Trophoblast cell (in vitro differentiated cells and primary cell): ENCODE measurements around the gene ROBO1.
"Not testable (repeated sequence)": the region's sequence is repeated elsewhere in the genome, so short reads cannot be mapped to it uniquely, and the experiment has no call there.

Source experiments
- DNase-seq, 2 donors: peaks; one replicate each; pipeline ENCODE4 v3.0.0-alpha.2; 2016
- H2AFZ ChIP-seq: 2 replicates; pipeline ENCODE4 v1.6.1; 2013; ENCODE audit warnings: low read length, moderate library complexity, mild to moderate bottlenecking; ENCODE audit not compliant: insufficient read depth, poor library complexity
- H2AK5ac ChIP-seq: 2 replicates; pipeline ENCODE4 v1.6.1; 2013; ENCODE audit warnings: mild to moderate bottlenecking, low read length
- H2BK120ac ChIP-seq: 2 replicates; pipeline ENCODE4 v1.6.1; 2013; ENCODE audit warnings: low read length, mild to moderate bottlenecking, moderate library complexity; ENCODE audit not compliant: insufficient read depth, poor library complexity
- H2BK12ac ChIP-seq: 2 replicates; pipeline ENCODE4 v1.6.1; 2013; ENCODE audit warnings: mild to moderate bottlenecking, low read length, moderate library complexity
- H2BK5ac ChIP-seq: 2 replicates; pipeline ENCODE4 v1.6.1; 2013; ENCODE audit warnings: low read length, low read depth, moderate library complexity, mild to moderate bottlenecking; ENCODE audit not compliant: poor library complexity
- H3K14ac ChIP-seq: 2 replicates; pipeline ENCODE4 v1.6.1; 2013; ENCODE audit warnings: mild to moderate bottlenecking, low read length
- H3K18ac ChIP-seq: 2 replicates; pipeline ENCODE4 v1.6.1; 2013; ENCODE audit warnings: mild to moderate bottlenecking, low read length
- H3K23ac ChIP-seq: 2 replicates; pipeline ENCODE4 v1.6.1; 2013; ENCODE audit warnings: low read length
- H3K27ac ChIP-seq: 2 replicates; pipeline ENCODE4 v1.5.1; 2013; ENCODE audit warnings: low read depth, mild to moderate bottlenecking, inconsistent platforms, low read length, moderate library complexity
- H3K27me3 ChIP-seq: 2 replicates; pipeline ENCODE4 v1.6.1; 2013; ENCODE audit warnings: inconsistent platforms, mild to moderate bottlenecking, low read length, moderate library complexity; ENCODE audit not compliant: insufficient read depth
- H3K36me3 ChIP-seq, 2 experiments: 1 replicate in 1 of 2; 2 replicates in 1 of 2; pipeline ENCODE4 v1.6.1; 2013; ENCODE audit warnings: low read length in 2 of 2, mild to moderate bottlenecking in 2 of 2, moderate library complexity in 1 of 2; ENCODE audit not compliant: insufficient read depth in 2 of 2, control insufficient read depth in 1 of 2
- H3K4ac ChIP-seq: 2 replicates; pipeline ENCODE4 v1.6.1; 2013; ENCODE audit warnings: low read depth, mild to moderate bottlenecking, low read length, moderate library complexity
- H3K4me1 ChIP-seq, 2 experiments: 1 replicate in 1 of 2; 2 replicates in 1 of 2; pipeline ENCODE4 v1.6.1; 2013; ENCODE audit warnings: low read length in 2 of 2, mild to moderate bottlenecking in 2 of 2, moderate library complexity in 1 of 2; ENCODE audit not compliant: insufficient read depth in 2 of 2, control insufficient read depth in 1 of 2
- H3K4me2 ChIP-seq: 2 replicates; pipeline ENCODE4 v1.6.1; 2013; ENCODE audit warnings: inconsistent platforms, mild to moderate bottlenecking, low read length, moderate library complexity
- H3K4me3 ChIP-seq: 2 replicates; pipeline ENCODE4 v1.5.1; 2013; ENCODE audit warnings: mild to moderate bottlenecking, low read depth, low read length, inconsistent platforms
- H3K79me1 ChIP-seq: one replicate; pipeline ENCODE4 v1.6.1; 2013; ENCODE audit warnings: low read length
- H3K79me2 ChIP-seq: 2 replicates; pipeline ENCODE4 v1.6.1; 2013; ENCODE audit warnings: low read length, mild to moderate bottlenecking; ENCODE audit not compliant: control insufficient read depth, insufficient read depth, poor library complexity
- H3K9ac ChIP-seq: 2 replicates; pipeline ENCODE4 v1.6.1; 2013; ENCODE audit warnings: mild to moderate bottlenecking, low read length
- H3K9me3 ChIP-seq: 2 replicates; pipeline ENCODE4 v1.6.1; 2013; ENCODE audit warnings: low read depth, mild to moderate bottlenecking, control low read depth, inconsistent platforms, low read length; ENCODE audit not compliant: insufficient read depth
- H4K12ac ChIP-seq: 2 replicates; pipeline ENCODE4 v1.6.1; 2013; ENCODE audit warnings: low read depth, mild to moderate bottlenecking, low read length, moderate library complexity
- H4K8ac ChIP-seq: 2 replicates; pipeline ENCODE4 v1.6.1; 2013; ENCODE audit warnings: low read depth, mild to moderate bottlenecking, low read length, moderate library complexity
- H4K91ac ChIP-seq: one replicate; pipeline ENCODE4 v1.6.1; 2013; ENCODE audit warnings: low read depth, mild to moderate bottlenecking, low read length, moderate library complexity
- WGBS: extraction: QIAGEN DNeasy Blood & Tissue Kit; methylation state at CpG from one replicate; pipeline ENCODE4 v1.1.7; 2013; ENCODE audit warnings: missing lambda C conversion rate; ENCODE audit not compliant: insufficient read length, insufficient coverage; ENCODE audit errors: extremely low coverage; 5-methylcytosine and 5-hydroxymethylcytosine counted together

The ROBO1 gene

DNA sequence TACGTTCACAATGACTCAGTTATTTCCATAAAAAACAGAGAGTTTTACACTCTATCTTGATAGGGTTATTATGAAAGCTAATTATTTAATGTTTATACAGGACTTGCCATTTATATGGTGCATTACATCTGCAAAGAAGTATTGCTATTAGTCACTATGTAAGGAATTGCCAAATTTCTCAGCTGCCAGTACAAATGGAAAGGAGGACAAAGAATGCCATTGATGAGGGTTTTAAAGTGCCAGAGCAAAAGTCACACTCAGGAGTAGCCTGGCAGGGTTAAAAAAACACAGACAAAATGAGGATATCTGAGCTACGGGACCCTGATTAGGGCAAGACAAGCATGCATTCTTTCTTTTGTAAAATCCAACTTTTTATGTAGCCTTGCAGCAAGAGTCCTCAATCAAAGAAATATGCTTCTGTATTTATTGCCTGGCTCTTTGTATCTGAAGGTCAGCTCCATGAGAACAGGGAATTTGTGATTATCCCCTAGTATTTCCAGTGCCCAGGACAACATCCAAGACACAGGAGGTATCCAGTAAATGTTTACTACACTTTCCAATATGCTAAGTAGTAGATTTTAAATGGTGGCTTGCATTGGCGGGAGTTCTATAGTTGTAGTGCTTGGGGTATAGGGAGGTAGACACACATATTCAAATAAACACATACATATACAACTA is 1013.6 kb downstream of the ROBO1 start:
- Histone ChIP-seq H3K9me3 (peaks cover 2% of the 10 kb centered on the region), H3K27ac (no peak overlapping the region), H3K18ac (no peak overlapping the region), H3K4me2 (no peak overlapping the region), H3K9ac (no peak overlapping the region), H4K8ac (no peak overlapping the region), H2AFZ (no peak overlapping the region), H3K23ac (no peak overlapping the region), H3K79me1 (no peaks in the 10 kb centered on the region), H2BK120ac (no peak overlapping the region), H3K4ac (no peak overlapping the region), H2AK5ac (no peak overlapping the region), H3K36me3 (no peaks in the 10 kb centered on the region), H2BK5ac (no peak overlapping the region), H4K12ac (no peak overlapping the region), H2BK12ac (no peak overlapping the region), H3K4me3 (no peak overlapping the region), H4K91ac (no peak overlapping the region), H3K4me1 (no peaks in the 10 kb centered on the region), H3K27me3 (no peaks in the 10 kb centered on the region), H3K79me2 (no peaks in the 10 kb centered on the region), H3K14ac (no peak overlapping the region)
- peak in 1 of 2 donors; percentile 32 for DNase-seq
- WGBS: no CpG with 5 or more reads among the region's 3 CpGs

DNA sequence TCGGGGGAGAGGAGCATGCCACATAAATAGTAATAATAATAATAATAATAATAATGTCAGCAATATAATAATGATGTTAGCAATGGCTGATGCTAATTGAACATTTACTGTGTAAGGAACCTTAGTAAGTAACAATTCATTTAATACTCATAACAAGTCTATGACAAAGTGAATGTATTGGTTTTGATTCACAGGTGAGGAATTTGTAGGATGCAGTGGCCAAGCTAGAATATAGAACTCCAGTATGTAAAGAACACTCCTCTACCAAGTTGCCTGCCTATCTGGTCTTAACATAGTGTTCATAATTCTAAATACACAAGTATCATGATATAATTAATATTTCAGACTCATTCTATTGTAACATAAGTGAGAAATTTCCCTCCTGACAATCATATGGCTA is 1016.5 kb downstream of the ROBO1 start:
- Histone ChIP-seq H3K4ac (no peak overlapping the region), H2BK5ac (no peak overlapping the region), H4K91ac (no peak overlapping the region), H3K79me2 (no peaks in the 10 kb centered on the region), H3K9ac (no peak overlapping the region), H3K36me3 (no peaks in the 10 kb centered on the region), H3K79me1 (no peaks in the 10 kb centered on the region), H2AK5ac (no peak overlapping the region), H3K18ac (no peak overlapping the region), H2BK12ac (no peak overlapping the region), H3K14ac (no peak overlapping the region), H3K23ac (no peak overlapping the region), H2BK120ac (no peak overlapping the region), H3K27ac (no peak overlapping the region), H3K4me2 (no peak overlapping the region), H4K12ac (no peak overlapping the region), H3K4me1 (no peaks in the 10 kb centered on the region), H4K8ac (no peak overlapping the region), H3K9me3 (no peaks in the 10 kb centered on the region), H2AFZ (no peak overlapping the region), H3K4me3 (no peak overlapping the region), H3K27me3 (no peaks in the 10 kb centered on the region)
- WGBS: no CpG with 5 or more reads among the region's 1 CpG
- DNase-seq: peak in 1 of 2 donors; percentile 3

DNA sequence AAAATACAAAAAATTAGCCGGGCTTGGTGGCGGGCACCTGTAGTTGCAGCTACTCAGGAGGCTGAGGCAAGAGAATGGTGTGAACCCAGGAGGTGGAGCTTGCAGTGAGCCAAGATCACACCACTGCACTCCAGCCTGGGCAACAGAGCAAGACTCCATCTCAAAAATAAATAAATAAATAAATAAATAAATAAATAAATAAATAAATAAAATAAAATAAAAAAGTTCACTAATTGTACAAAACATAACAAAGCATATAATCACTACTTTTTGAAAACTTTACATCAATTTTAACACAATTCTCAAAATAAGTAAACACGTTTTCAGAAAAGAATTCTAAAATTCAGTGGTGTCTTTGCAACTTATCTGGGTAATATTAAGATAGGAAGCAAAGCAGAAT is 1017.5 kb downstream of the ROBO1 start:
- not testable (repeated sequence) for DNase-seq, H3K27me3 ChIP-seq, H2BK120ac ChIP-seq, H3K79me2 ChIP-seq, H2BK12ac ChIP-seq, H3K14ac ChIP-seq, H2AK5ac ChIP-seq, H3K9me3 ChIP-seq, H3K27ac ChIP-seq, H4K8ac ChIP-seq, H2AFZ ChIP-seq, H3K4me3 ChIP-seq, H3K79me1 ChIP-seq, H3K23ac ChIP-seq, H3K4me2 ChIP-seq, H3K4me1 ChIP-seq, H2BK5ac ChIP-seq, H3K18ac ChIP-seq, H4K91ac ChIP-seq, H3K36me3 ChIP-seq, H3K4ac ChIP-seq, H3K9ac ChIP-seq, H4K12ac ChIP-seq
- WGBS: no CpG with 5 or more reads among the region's 3 CpGs

DNA sequence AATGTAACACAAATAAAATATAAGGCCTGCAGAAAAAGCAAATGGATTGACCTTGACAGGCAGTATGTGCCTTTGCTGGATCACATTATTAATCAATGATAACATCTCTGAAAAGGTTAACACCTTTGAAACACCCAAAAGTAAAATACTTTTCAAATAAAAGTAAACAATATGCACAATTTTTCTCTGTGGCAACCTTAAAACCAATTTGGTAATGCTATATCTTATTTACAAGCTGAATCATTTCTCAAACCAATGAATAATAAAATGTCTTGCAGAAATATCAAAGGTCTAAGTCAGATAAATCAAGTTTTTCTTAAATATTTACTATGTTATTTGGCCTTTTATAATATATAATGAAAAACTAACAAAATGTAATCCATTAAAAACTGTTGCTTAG is 1018.7 kb downstream of the ROBO1 start:
- Histone ChIP-seq H3K23ac (no peak overlapping the region), H4K12ac (no peak overlapping the region), H2BK120ac (no peak overlapping the region), H3K36me3 (no peaks in the 10 kb centered on the region), H3K4me2 (no peak overlapping the region), H4K91ac (no peak overlapping the region), H3K4me3 (no peak overlapping the region), H3K79me1 (no peaks in the 10 kb centered on the region), H3K27me3 (no peaks in the 10 kb centered on the region), H3K14ac (no peak overlapping the region), H2BK12ac (no peak overlapping the region), H3K9ac (no peak overlapping the region), H3K9me3 (no peaks in the 10 kb centered on the region), H2AK5ac (no peak overlapping the region), H3K4ac (no peak overlapping the region), H4K8ac (no peak overlapping the region), H2AFZ (no peak overlapping the region), H3K27ac (no peak overlapping the region), H2BK5ac (no peak overlapping the region), H3K4me1 (no peaks in the 10 kb centered on the region), H3K79me2 (no peaks in the 10 kb centered on the region), H3K18ac (no peak overlapping the region)
- no peak for DNase-seq
